H1 (cell line): Measurements from ENCODE around the gene ESYT2. TPM values are rescaled to one million over a fixed set of nuclear protein-coding genes. Genes with fewer than 3 reads are reported as not detected.

Experiments used
- CTCF ChIA-PET: fragments of 300-600 bp; sonication (Branson Sonifier 250); formaldehyde crosslinking; loops from one replicate; lab custom pipeline; 2021; ENCODE audit not compliant: partially characterized antibody; lab: Charles Lee
- POLR2A ChIA-PET: fragments of 300-600 bp; sonication (Branson Sonifier 250); formaldehyde crosslinking; loops from one replicate; lab custom pipeline; 2021; ENCODE audit warnings: inconsistent platforms; ENCODE audit not compliant: partially characterized antibody; lab: Charles Lee
- DNase-seq, 2 experiments: peaks; one replicate each; pipeline versions ENCODE4 v3.0.0 to v3.0.0-alpha.2; 2010 to 2022; ENCODE audit warnings: low spot score in 2 of 2, low read depth in 1 of 2, mixed read lengths in 1 of 2
- FAIRE-seq: peaks from 2 replicates; lab custom pipeline; 2011; peaks lifted over from hg19 to GRCh38; lab: Jason Lieb, UNC
- H2AFZ ChIP-seq: 2 replicates; pipeline ENCODE4 v1.8.1; 2012; ENCODE audit warnings: low read length, inconsistent platforms
- H2AK5ac ChIP-seq: 2 replicates; pipeline ENCODE4 v1.6.1; 2013; ENCODE audit warnings: low read depth, low read length
- H2BK120ac ChIP-seq: replicated peaks from 2 replicates; pipeline ENCODE3; 2013; ENCODE audit warnings: low read depth, low read length, inconsistent platforms
- H2BK12ac ChIP-seq: 2 replicates; pipeline ENCODE4 v1.6.1; 2013; ENCODE audit warnings: low read depth, low read length
- H2BK15ac ChIP-seq: 2 replicates; pipeline ENCODE4 v1.6.1; 2013; ENCODE audit warnings: low read length
- H2BK20ac ChIP-seq: 2 replicates; pipeline ENCODE4 v1.6.1; 2013; ENCODE audit warnings: low read length
- H2BK5ac ChIP-seq: 2 replicates; pipeline ENCODE4 v1.6.1; 2013; ENCODE audit warnings: low read depth, low read length
- H3K14ac ChIP-seq: 2 replicates; pipeline ENCODE4 v1.6.1; 2013; ENCODE audit warnings: inconsistent platforms; ENCODE audit not compliant: insufficient read length
- H3K18ac ChIP-seq: 2 replicates; pipeline ENCODE4 v1.6.1; 2013; ENCODE audit warnings: low read length; ENCODE audit errors: extremely low read depth
- H3K23ac ChIP-seq: 2 replicates; pipeline ENCODE4 v1.6.1; 2013; ENCODE audit warnings: inconsistent platforms; ENCODE audit not compliant: insufficient read length
- H3K23me2 ChIP-seq: 2 replicates; pipeline ENCODE4 v1.6.1; 2013; ENCODE audit warnings: low read depth, low read length
- H3K27ac ChIP-seq: 2 replicates; pipeline ENCODE4 v1.6.1; 2011; ENCODE audit warnings: low read depth, low read length, inconsistent platforms
- H3K27me3 ChIP-seq, 4 experiments: replicated peaks in 1 of 4; 1 replicate in 1 of 4; 2 replicates in 3 of 4; pipeline versions ENCODE4 v1.6.1 to v1.8.1; 2011 to 2013; ENCODE audit warnings: low read length in 3 of 4, mild to moderate bottlenecking in 3 of 4, inconsistent platforms in 2 of 4, mixed read lengths in 2 of 4, moderate library complexity in 1 of 4; ENCODE audit not compliant: control insufficient read depth in 3 of 4, insufficient read depth in 3 of 4; ENCODE audit errors: extremely low read depth in 1 of 4
- H3K36me3 ChIP-seq, 4 experiments: 2 replicates each; pipeline versions ENCODE4 v1.6.1 to v1.8.1; 2011 to 2013; ENCODE audit warnings: mild to moderate bottlenecking in 4 of 4, low read length in 3 of 4, moderate library complexity in 2 of 4, control low read depth in 1 of 4, inconsistent platforms in 1 of 4; ENCODE audit not compliant: insufficient read depth in 4 of 4, control insufficient read depth in 2 of 4
- H3K4ac ChIP-seq: replicated peaks from 2 replicates; pipeline ENCODE3; 2013; ENCODE audit warnings: low read length, low read depth, mixed read lengths, inconsistent platforms; ENCODE audit not compliant: insufficient read length
- H3K4me1 ChIP-seq, 4 experiments: replicated peaks in 1 of 4; 1 replicate in 1 of 4; 2 replicates in 3 of 4; pipeline versions ENCODE4 v1.6.1 to v1.8.1; 2011 to 2013; ENCODE audit warnings: low read length in 3 of 4, inconsistent platforms in 2 of 4, mixed read lengths in 1 of 4; ENCODE audit not compliant: insufficient read depth in 4 of 4, control insufficient read depth in 3 of 4
- H3K4me2 ChIP-seq, 2 experiments: 2 replicates each; pipeline versions ENCODE4 v1.6.1 to v1.8.1; 2011 to 2013; ENCODE audit warnings: low read depth in 2 of 2, low read length in 2 of 2, control low read depth in 1 of 2, inconsistent platforms in 1 of 2, mild to moderate bottlenecking in 1 of 2; ENCODE audit not compliant: insufficient read depth in 1 of 2
- H3K4me3 ChIP-seq, 4 experiments: fragments of 200-600, 300-600 bp in 1 of 4; sonication (generic), shearing (Covaris generic), sonication (Bioruptor Twin) in 1 of 4; 2 replicates each; pipeline versions ENCODE4 v1.5.1 to v1.8.1; 2011 to 2016; ENCODE audit warnings: low read length in 4 of 4, low read depth in 3 of 4, control low read depth in 2 of 4, inconsistent platforms in 2 of 4, mild to moderate bottlenecking in 2 of 4, mixed read lengths in 1 of 4, moderate library complexity in 1 of 4; ENCODE audit not compliant: insufficient read depth in 2 of 4; ENCODE audit errors: extremely low read depth in 1 of 4
- H3K56ac ChIP-seq: replicated peaks from 2 replicates; pipeline ENCODE3; 2013; ENCODE audit warnings: low read depth, mild to moderate bottlenecking, mixed read lengths, low read length, inconsistent platforms; ENCODE audit not compliant: insufficient read length
- H3K79me1 ChIP-seq: 2 replicates; pipeline ENCODE4 v1.6.1; 2013; ENCODE audit warnings: low read depth, low read length, control low read depth
- H3K79me2 ChIP-seq, 2 experiments: 2 replicates each; pipeline versions ENCODE4 v1.6.1 to v1.8.1; 2012 to 2013; ENCODE audit warnings: low read length in 2 of 2, mild to moderate bottlenecking in 2 of 2, inconsistent platforms in 1 of 2; ENCODE audit not compliant: insufficient read depth in 2 of 2, control insufficient read depth in 1 of 2
- H3K9ac ChIP-seq, 4 experiments: replicated peaks in 1 of 4; 1 replicate in 1 of 4; 2 replicates in 3 of 4; pipeline versions ENCODE4 v1.6.1 to v1.8.1; 2011 to 2013; ENCODE audit warnings: low read depth in 3 of 4, low read length in 3 of 4, control low read depth in 2 of 4, mild to moderate bottlenecking in 2 of 4, moderate library complexity in 2 of 4, inconsistent platforms in 1 of 4; ENCODE audit errors: extremely low read depth in 1 of 4
- H3K9me3 ChIP-seq, 2 experiments: 2 replicates each; pipeline versions ENCODE4 v1.6.1 to v1.8.1; 2012 to 2013; ENCODE audit warnings: mild to moderate bottlenecking in 2 of 2, moderate library complexity in 2 of 2, control low read depth in 1 of 2, inconsistent platforms in 1 of 2, low read depth in 1 of 2, low read length in 1 of 2, mixed read lengths in 1 of 2; ENCODE audit not compliant: insufficient read depth in 2 of 2
- H4K20me1 ChIP-seq, 2 experiments: replicated peaks in 1 of 2; 2 replicates each; pipeline versions ENCODE3 to v1.8.1; 2011 to 2013; ENCODE audit warnings: inconsistent platforms in 2 of 2, low read length in 2 of 2, mild to moderate bottlenecking in 1 of 2; ENCODE audit not compliant: insufficient read depth in 2 of 2, control insufficient read depth in 1 of 2
- H4K5ac ChIP-seq: 2 replicates; pipeline ENCODE4 v1.6.1; 2013; ENCODE audit warnings: low read length, low read depth, mixed read lengths, inconsistent platforms; ENCODE audit not compliant: insufficient read length
- H4K8ac ChIP-seq: 2 replicates; pipeline ENCODE4 v1.8.0; 2013; ENCODE audit warnings: mild to moderate bottlenecking, moderate library complexity, low read length, inconsistent platforms; ENCODE audit not compliant: insufficient read depth; ENCODE audit errors: extremely low read depth
- H4K91ac ChIP-seq: replicated peaks from 2 replicates; pipeline ENCODE3; 2013; ENCODE audit warnings: low read length, mixed read lengths, inconsistent platforms; ENCODE audit not compliant: insufficient read length
- CHD2 ChIP-seq: IDR thresholded peaks from 2 replicates; pipeline ENCODE4 v1.6.1; 2012; ENCODE audit warnings: low read length, improper control_type of control experiment
- PHF8 ChIP-seq: fragments of 200-600 bp; sonication (generic); conservative IDR thresholded peaks from 2 replicates; pipeline ENCODE4 v1.7.1; 2012; ENCODE audit warnings: low read depth, mild to moderate bottlenecking, inconsistent platforms, low read length, moderate library complexity
- RAD21 ChIP-seq, 2 experiments: IDR thresholded peaks in 1 of 2; conservative IDR thresholded peaks in 1 of 2; 2 replicates each; pipeline ENCODE4 v1.6.1; 2011; ENCODE audit warnings: low read depth in 2 of 2, low read length in 2 of 2, improper control_type of control experiment in 1 of 2, inconsistent platforms in 1 of 2, mild to moderate bottlenecking in 1 of 2, moderate library complexity in 1 of 2
- WGBS, 2 experiments: shearing (Covaris generic) in 1 of 2; methylation state at CpG; one replicate each; pipeline versions ENCODE4 v1.1.6 to v1.1.7; 2013 to 2015; ENCODE audit warnings: low lambda C conversion rate in 2 of 2, mixed read lengths in 2 of 2, inconsistent platforms in 1 of 2, low coverage in 1 of 2, missing lambda C conversion rate in 1 of 2; ENCODE audit not compliant: insufficient replicate concordance in 2 of 2, insufficient coverage in 1 of 2, insufficient read length in 1 of 2; ENCODE audit errors: extremely low coverage in 1 of 2, missing lambda C conversion rate in 1 of 2; 5-methylcytosine and 5-hydroxymethylcytosine counted together
- polyA plus RNA-seq, 7 experiments: library from polyadenylated mRNA; depleted of rRNA in 3 of 7; stranded (reverse) in 5 of 7; unstranded in 2 of 7; fragments of >200 nt in 5 of 7; fragments of 200-250 nt in 2 of 7; gene quantifications; 1 replicate in 5 of 7; 2 replicates in 1 of 7; 4 replicates in 1 of 7; pipeline versions ENCODE4 v1.2.1 to v1.2.3, GENCODE V29; 2011 to 2013; ENCODE audit warnings: missing spikeins in 2 of 7, mixed read lengths in 2 of 7
- total RNA-seq: library from RNA; stranded (reverse); fragmentation: NEBNext Ultra II Directional; extraction: Animal tissue kit (Norgen Biotek cat#: 25700); gene quantifications from 2 replicates; pipeline ENCODE4 v1.2.1, GENCODE V29; 2021
- TF ChIP-seq, protein P1 (sequence below): IDR thresholded peaks from 2 replicates; pipeline ENCODE4 v1.6.1; 2012; ENCODE audit warnings: inconsistent platforms

Gene ESYT2
- total and polyA plus RNA-seq, 2 of the 8 experiments (the other 6 are each of a cell fraction or from before 2014, with no cell fraction given) = 27.0 to 37.5 TPM

DNA sequence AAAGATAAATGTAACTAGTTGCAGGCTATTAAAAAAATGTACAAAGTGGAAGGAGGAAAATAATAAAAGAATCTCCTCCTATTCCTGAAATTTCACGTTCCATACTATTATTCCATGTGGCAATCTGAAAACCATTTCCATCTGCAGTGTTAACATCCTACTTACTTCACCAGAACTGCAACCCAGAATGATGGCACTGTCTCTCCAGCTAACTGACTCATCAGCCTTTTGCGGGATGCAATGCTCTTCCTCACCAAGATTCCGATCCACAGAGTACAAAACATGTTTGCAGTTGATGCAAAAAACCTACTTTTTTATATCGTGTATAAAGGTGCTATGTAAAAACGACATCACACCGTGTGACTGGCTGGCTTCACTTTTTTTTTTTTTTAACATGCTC is 50.8 kb downstream of the ESYT2 start:
- no peak overlapping the region for H3K23ac ChIP-seq
- H2AFZ ChIP-seq = no peak overlapping the region
- WGBS, 2 experiments = 93% methylated on average over 6 of the region's 6 CpGs; no CpG with 5 or more reads in 1 of the 2 experiments
- no peak overlapping the region for H4K5ac ChIP-seq
- TF ChIP-seq, protein P1, sequence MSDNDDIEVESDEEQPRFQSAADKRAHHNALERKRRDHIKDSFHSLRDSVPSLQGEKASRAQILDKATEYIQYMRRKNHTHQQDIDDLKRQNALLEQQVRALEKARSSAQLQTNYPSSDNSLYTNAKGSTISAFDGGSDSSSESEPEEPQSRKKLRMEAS = no peak
- TF ChIP-seq PHF8 (no peak), RAD21 (IDR thresholded peaks at IDR 0.05 in 1 of 2, conservative IDR thresholded peaks at IDR 0.05 in 1 of 2; ENCODE audit: low read depth in 2 of 2, low read length in 2 of 2) (no peak), CHD2 (no peak)
- no peak overlapping the region for H2BK120ac ChIP-seq
- H3K14ac ChIP-seq = no peak overlapping the region
- no peaks in the 10 kb centered on the region for H3K79me2 ChIP-seq
- no peak overlapping the region for H3K4me3 ChIP-seq
- H3K4me2 ChIP-seq = no peak overlapping the region
- no peak overlapping the region for H4K91ac ChIP-seq
- POLR2A ChIA-PET = no interaction called here
- no peak overlapping the region for H3K4ac ChIP-seq
- H4K8ac ChIP-seq = no peak overlapping the region
- no peak overlapping the region for H3K27ac ChIP-seq
- H3K27me3 ChIP-seq = no peaks in the 10 kb centered on the region
- peaks cover 3 to 33% (median 25%) of the 10 kb centered on the region in 4 experiments; a peak in 7 of 8 replicates for H3K36me3 ChIP-seq
- H3K9me3 ChIP-seq = peaks cover 12 to 17% of the 10 kb centered on the region in 2 experiments
- H4K20me1 ChIP-seq = peaks cover 0 to 4% of the 10 kb centered on the region in 2 experiments
- H2AK5ac ChIP-seq = no peak overlapping the region
- no peak for DNase-seq
- H3K56ac ChIP-seq = no peak overlapping the region
- no peaks in the 10 kb centered on the region for H3K79me1 ChIP-seq
- no peak for FAIRE-seq
- H2BK20ac ChIP-seq = no peak overlapping the region
- no peaks in the 10 kb centered on the region for H3K4me1 ChIP-seq
- CTCF ChIA-PET = no interaction called here
- H2BK15ac ChIP-seq = no peak overlapping the region
- no peak overlapping the region for H2BK12ac ChIP-seq
- H2BK5ac ChIP-seq = no peak overlapping the region
- no peak overlapping the region for H3K9ac ChIP-seq
- H3K23me2 ChIP-seq = no peaks in the 10 kb centered on the region; the same call in 1 of the 2 replicates
- no peak overlapping the region for H3K18ac ChIP-seq
